ENCODE measurements around the gene ZNF629.

The ZNF629 gene

GRCh38 chr16:30748634-30749445 lies 38.2 kb downstream of the ZNF629 start:
- in situ Hi-C loops (cut with MboI; ENCODE audit: low sequenced_read_pairs) = no loop called here

GRCh38 chr16:30747799-30748633 lies 39.0 kb downstream of the ZNF629 start, which contains the start of gene PHKG2:
PHKG2 (plus strand) TSS chr16:30748425; CDS start chr16:30748821, 396 bp downstream.
- in situ Hi-C loops (cut with MboI; ENCODE audit: low sequenced_read_pairs) = no loop called here

GRCh38 chr16:30747331-30747730 lies 39.7 kb downstream of the ZNF629 start:
- in situ Hi-C loops (cut with MboI; ENCODE audit: low sequenced_read_pairs) = no loop called here

GRCh38 chr16:30746638-30747175 lies 40.3 kb downstream of the ZNF629 start:
- in situ Hi-C loops (cut with MboI; ENCODE audit: low sequenced_read_pairs) = no loop called here

- in situ Hi-C loops (cut with MboI; ENCODE audit: low sequenced_read_pairs) = no loop called here
These were observed 41.9 kb downstream of the ZNF629 start for GRCh38 chr16:30745082-30745481.

GRCh38 chr16:30744183-30744582 lies 42.8 kb downstream of the ZNF629 start:
- in situ Hi-C loops (cut with MboI; ENCODE audit: low sequenced_read_pairs) = no loop called here

GRCh38 chr16:30743716-30744115 lies 43.3 kb downstream of the ZNF629 start:
- in situ Hi-C loops (cut with MboI; ENCODE audit: low sequenced_read_pairs) = no loop called here

GRCh38 chr16:30741461-30741914 lies 45.5 kb downstream of the ZNF629 start:
- in situ Hi-C loops (cut with MboI; ENCODE audit: low sequenced_read_pairs) = no loop called here

GRCh38 chr16:30740364-30741251 lies 46.4 kb downstream of the ZNF629 start:
- in situ Hi-C loops (cut with MboI; ENCODE audit: low sequenced_read_pairs) = no loop called here

- in situ Hi-C loops (cut with MboI; ENCODE audit: low sequenced_read_pairs) = no loop called here
These were observed 47.7 kb downstream of the ZNF629 start for GRCh38 chr16:30738984-30739951.

GRCh38 chr16:30737794-30738648 lies 49.0 kb downstream of the ZNF629 start:
- in situ Hi-C loops (cut with MboI; ENCODE audit: low sequenced_read_pairs) = no loop called here

- in situ Hi-C loops (cut with MboI; ENCODE audit: low sequenced_read_pairs) = no loop called here
These were observed 49.8 kb downstream of the ZNF629 start for GRCh38 chr16:30736995-30737793.

GRCh38 chr16:30731411-30731810 lies 55.6 kb downstream of the ZNF629 start:
- in situ Hi-C loops (cut with MboI; ENCODE audit: low sequenced_read_pairs) = no loop called here

GRCh38 chr16:30728899-30729672 lies 57.9 kb downstream of the ZNF629 start:
- in situ Hi-C loops (cut with MboI; ENCODE audit: low sequenced_read_pairs) = no loop called here
